ENCODE results near the gene NOXRED1.
A peak's percentile ranks its signal among the peaks of the same experiment; 100 is the strongest.

NOXRED1 gene

GRCh38 chr14:77406718-77407117, 16.6 kb downstream of the NOXRED1 start:
- no peak for DNase-seq

GRCh38 chr14:77406086-77406485, 17.2 kb downstream of the NOXRED1 start:
- no peak for DNase-seq

- DNase-seq: no peak
These were observed 19.6 kb downstream of the NOXRED1 start for GRCh38 chr14:77403768-77404167.

GRCh38 chr14:77400216-77400615, 23.1 kb downstream of the NOXRED1 start:
- DNase-seq: no peak

GRCh38 chr14:77390188-77390587, 33.1 kb downstream of the NOXRED1 start:
- no peak for DNase-seq

- no peak for DNase-seq
These were observed 44.6 kb downstream of the NOXRED1 start for GRCh38 chr14:77378701-77379100.

- no peak for DNase-seq
These were observed 45.9 kb downstream of the NOXRED1 start for GRCh38 chr14:77377502-77377844.

- peak; percentile 89 for DNase-seq
These were observed 46.4 kb downstream of the NOXRED1 start, which contains the start of the genes SAMD15 and TMED8 for GRCh38 chr14:77376771-77377501. TSS of gene SAMD15 (plus strand) at chr14:77377379. CDS start at chr14:77377419, 40 bp downstream. TSS of gene TMED8 (minus strand) at chr14:77377094. CDS start at chr14:77377053, 41 bp downstream.

GRCh38 chr14:77375973-77376770, 47.2 kb downstream of the NOXRED1 start:
- no peak for DNase-seq

- DNase-seq: peak; percentile 9
These were observed 48.0 kb downstream of the NOXRED1 start for GRCh38 chr14:77375164-77375950.

- no peak for DNase-seq
These were observed 51.0 kb downstream of the NOXRED1 start for GRCh38 chr14:77372304-77372841.

GRCh38 chr14:77369285-77369684, 54.0 kb downstream of the NOXRED1 start:
- no peak for DNase-seq

- DNase-seq: no peak
These were observed 59.2 kb downstream of the NOXRED1 start for GRCh38 chr14:77364146-77364545.

- DNase-seq: no peak
These were observed 63.7 kb downstream of the NOXRED1 start for GRCh38 chr14:77359626-77360025.

- DNase-seq: no peak
These were observed 66.4 kb downstream of the NOXRED1 start for GRCh38 chr14:77356899-77357298.

- no peak for DNase-seq
These were observed 67.5 kb downstream of the NOXRED1 start for GRCh38 chr14:77355811-77356210.

- no peak for DNase-seq
These were observed 69.7 kb downstream of the NOXRED1 start for GRCh38 chr14:77353469-77354141.

- DNase-seq: no peak
These were observed 75.6 kb downstream of the NOXRED1 start for GRCh38 chr14:77347751-77348150.

GRCh38 chr14:77346495-77346894, 76.8 kb downstream of the NOXRED1 start:
- no peak for DNase-seq

- DNase-seq: no peak
These were observed 78.8 kb downstream of the NOXRED1 start for GRCh38 chr14:77344377-77344996.
